ENCODE measurements around the gene GFM2. TPM values are rescaled to one million over a fixed set of nuclear protein-coding genes. Genes with fewer than 3 reads are reported as not detected.
"Not testable (repeated sequence)": the region's sequence is repeated elsewhere in the genome, so short reads cannot be mapped to it uniquely, and the experiment has no call there.

Gene GFM2
- total and polyA plus RNA-seq, 2 donors (not counting 1 experiment from before 2014, with no cell fraction given): 30.2 to 51.7 TPM

DNA sequence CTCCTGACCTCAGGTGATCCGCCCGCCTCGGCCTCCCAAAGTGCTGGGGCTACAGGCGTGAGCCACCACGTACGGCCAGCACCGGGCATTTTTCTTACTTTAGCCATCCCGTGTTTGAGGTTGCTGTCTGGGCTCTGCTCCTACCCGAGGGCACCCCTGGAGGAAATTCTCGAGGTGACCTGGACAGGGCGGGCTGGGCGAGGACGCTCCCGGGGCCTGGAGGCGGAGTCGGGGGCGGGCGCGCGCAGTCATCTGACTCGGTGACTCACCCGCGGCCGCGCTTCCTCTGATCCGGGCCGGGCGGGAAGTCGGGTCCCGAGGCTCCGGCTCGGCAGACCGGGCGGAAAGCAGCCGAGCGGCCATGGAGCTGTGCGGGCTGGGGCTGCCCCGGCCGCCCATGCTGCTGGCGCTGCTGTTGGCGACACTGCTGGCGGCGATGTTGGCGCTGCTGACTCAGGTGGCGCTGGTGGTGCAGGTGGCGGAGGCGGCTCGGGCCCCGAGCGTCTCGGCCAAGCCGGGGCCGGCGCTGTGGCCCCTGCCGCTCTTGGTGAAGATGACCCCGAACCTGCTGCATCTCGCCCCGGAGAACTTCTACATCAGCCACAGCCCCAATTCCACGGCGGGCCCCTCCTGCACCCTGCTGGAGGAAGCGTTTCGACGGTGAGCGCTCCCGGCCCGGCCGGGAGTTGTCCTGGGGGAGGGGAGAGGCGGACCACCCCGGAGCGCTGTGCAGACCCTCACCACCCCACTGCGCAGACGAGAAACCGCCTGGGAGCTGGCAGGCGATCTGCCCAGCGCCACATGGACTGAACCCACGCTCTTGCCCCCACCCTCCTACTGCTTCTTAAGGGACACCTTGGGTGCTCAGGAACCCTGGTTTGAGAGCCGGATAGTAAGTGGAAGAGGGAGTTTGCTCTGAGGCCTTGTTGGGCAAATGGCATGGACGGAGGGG, 81.7 kb downstream of the GFM2 start, which contains the start of gene HEXB:
TSS of gene HEXB (plus strand) at position 334 of the 952 bp plus-strand sequence. CDS start at position 362, 28 bp downstream.
- Histone ChIP-seq H3K27ac (ENCODE audit: insufficient read depth, low read length) (peak within 1 kb of the TSS; percentile 88), H3K4me3 (replicated peaks in 1 of 4; ENCODE audit: control extremely low read depth in 1 of 4, insufficient read depth in 1 of 4, low read depth in 3 of 4, low read length in 4 of 4) (peak within 1 kb of the TSS; percentile 87 to 98 (median 95))

DNA sequence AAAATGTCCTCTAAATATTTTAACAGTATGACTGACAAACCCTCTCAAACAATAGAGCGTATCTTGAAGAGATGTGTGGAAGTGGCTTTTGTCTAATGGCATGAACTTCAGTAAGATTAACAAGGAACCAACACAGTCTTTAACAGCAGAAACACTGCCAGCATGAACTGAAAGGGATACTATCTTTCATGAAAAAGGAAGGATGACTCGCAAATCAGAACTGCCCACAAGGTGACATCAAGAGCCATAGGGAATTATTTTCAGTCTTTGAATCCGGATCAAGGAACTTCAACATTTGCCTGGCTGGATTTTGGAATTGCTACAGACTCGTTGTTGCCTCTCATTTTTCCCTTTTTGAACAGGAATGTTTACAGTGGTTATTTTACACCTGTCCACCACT, 87.0 kb downstream of the GFM2 start:
- Histone ChIP-seq H2AFZ (ENCODE audit: low read length) (no peak overlapping the region), H4K20me1 (ENCODE audit: control insufficient read depth, extremely low read depth, insufficient read depth, low read length) (no peaks in the 10 kb centered on the region), H3K79me2 (ENCODE audit: control insufficient read depth, insufficient read depth, low read length) (no peaks in the 10 kb centered on the region), H3K4me2 (ENCODE audit: extremely low read depth, insufficient read depth, low read length) (no peak overlapping the region), H3K9me3 (ENCODE audit: control insufficient read depth, insufficient read depth, low read depth, low read length) (no peaks in the 10 kb centered on the region), H3K27ac (ENCODE audit: insufficient read depth, low read length) (no peak overlapping the region), H3K36me3 (ENCODE audit: control insufficient read depth, insufficient read depth, low read length) (no peaks in the 10 kb centered on the region), H3K4me3 (replicated peaks in 1 of 4; ENCODE audit: control extremely low read depth in 1 of 4, insufficient read depth in 1 of 4, low read depth in 3 of 4, low read length in 4 of 4) (no peak overlapping the region), H3K27me3 (ENCODE audit: control insufficient read depth, insufficient read depth, low read length) (no peaks in the 10 kb centered on the region), H3K4me1 (ENCODE audit: control insufficient read depth, extremely low read depth, insufficient read depth, low read length) (no peaks in the 10 kb centered on the region), H3K9ac (ENCODE audit: insufficient read depth, low read length) (no peak overlapping the region)
- DNase-seq (ENCODE audit: low read depth in 2 of 2): peak; percentile 20 to 36
- TF ChIP-seq EZH2 (IDR thresholded peaks at IDR 0.05; ENCODE audit: low read length, missing control alignments): no peak
- TF ChIP-seq, protein P1, sequence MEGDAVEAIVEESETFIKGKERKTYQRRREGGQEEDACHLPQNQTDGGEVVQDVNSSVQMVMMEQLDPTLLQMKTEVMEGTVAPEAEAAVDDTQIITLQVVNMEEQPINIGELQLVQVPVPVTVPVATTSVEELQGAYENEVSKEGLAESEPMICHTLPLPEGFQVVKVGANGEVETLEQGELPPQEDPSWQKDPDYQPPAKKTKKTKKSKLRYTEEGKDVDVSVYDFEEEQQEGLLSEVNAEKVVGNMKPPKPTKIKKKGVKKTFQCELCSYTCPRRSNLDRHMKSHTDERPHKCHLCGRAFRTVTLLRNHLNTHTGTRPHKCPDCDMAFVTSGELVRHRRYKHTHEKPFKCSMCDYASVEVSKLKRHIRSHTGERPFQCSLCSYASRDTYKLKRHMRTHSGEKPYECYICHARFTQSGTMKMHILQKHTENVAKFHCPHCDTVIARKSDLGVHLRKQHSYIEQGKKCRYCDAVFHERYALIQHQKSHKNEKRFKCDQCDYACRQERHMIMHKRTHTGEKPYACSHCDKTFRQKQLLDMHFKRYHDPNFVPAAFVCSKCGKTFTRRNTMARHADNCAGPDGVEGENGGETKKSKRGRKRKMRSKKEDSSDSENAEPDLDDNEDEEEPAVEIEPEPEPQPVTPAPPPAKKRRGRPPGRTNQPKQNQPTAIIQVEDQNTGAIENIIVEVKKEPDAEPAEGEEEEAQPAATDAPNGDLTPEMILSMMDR (conservative IDR thresholded peaks at IDR 0.05 in 1 of 2, IDR thresholded peaks at IDR 0.05 in 1 of 2; ENCODE audit: low read depth in 1 of 2, low read length in 2 of 2): peak in 1 of 2 donors; percentile 5

More for the DNA sequence above, 81.7 kb downstream of the GFM2 start, which contains the start of gene HEXB:
- Histone ChIP-seq H4K20me1 (ENCODE audit: control insufficient read depth, extremely low read depth, insufficient read depth, low read length) (no peaks in the 10 kb centered on the region), H3K27me3 (ENCODE audit: control insufficient read depth, insufficient read depth, low read length) (no peaks in the 10 kb centered on the region), H2AFZ (ENCODE audit: low read length) (peak within 1 kb of the TSS; percentile 87), H3K4me2 (ENCODE audit: extremely low read depth, insufficient read depth, low read length) (peak within 1 kb of the TSS; percentile 90), H3K9ac (ENCODE audit: insufficient read depth, low read length) (peak within 1 kb of the TSS; percentile 91), H3K9me3 (ENCODE audit: control insufficient read depth, insufficient read depth, low read depth, low read length) (no peaks in the 10 kb centered on the region), H3K4me1 (ENCODE audit: control insufficient read depth, extremely low read depth, insufficient read depth, low read length) (peaks cover 17% of the 10 kb centered on the region), H3K36me3 (ENCODE audit: control insufficient read depth, insufficient read depth, low read length) (peaks cover 2% of the 10 kb centered on the region), H3K79me2 (ENCODE audit: control insufficient read depth, insufficient read depth, low read length) (peaks cover 35% of the 10 kb centered on the region)
- TF ChIP-seq, protein P1 (conservative IDR thresholded peaks at IDR 0.05 in 1 of 2, IDR thresholded peaks at IDR 0.05 in 1 of 2; ENCODE audit: low read depth in 1 of 2, low read length in 2 of 2): peak in 1 of 2 donors; percentile 11
- no peak for TF ChIP-seq EZH2 (IDR thresholded peaks at IDR 0.05; ENCODE audit: low read length, missing control alignments)
- DNase-seq (ENCODE audit: low read depth in 2 of 2): peak; percentile 76 to 80

- H3K9me3 ChIP-seq (ENCODE audit: control insufficient read depth, insufficient read depth, low read depth, low read length); H2AFZ ChIP-seq (ENCODE audit: low read length); H3K4me3 ChIP-seq (replicated peaks in 1 of 4; ENCODE audit: control extremely low read depth in 1 of 4, insufficient read depth in 1 of 4, low read depth in 3 of 4, low read length in 4 of 4); H3K27me3 ChIP-seq (ENCODE audit: control insufficient read depth, insufficient read depth, low read length); H3K36me3 ChIP-seq (ENCODE audit: control insufficient read depth, insufficient read depth, low read length); H3K4me2 ChIP-seq (ENCODE audit: extremely low read depth, insufficient read depth, low read length); DNase-seq (ENCODE audit: low read depth in 2 of 2); H3K4me1 ChIP-seq (ENCODE audit: control insufficient read depth, extremely low read depth, insufficient read depth, low read length); H3K79me2 ChIP-seq (ENCODE audit: control insufficient read depth, insufficient read depth, low read length); H4K20me1 ChIP-seq (ENCODE audit: control insufficient read depth, extremely low read depth, insufficient read depth, low read length); H3K9ac ChIP-seq (ENCODE audit: insufficient read depth, low read length); H3K27ac ChIP-seq (ENCODE audit: insufficient read depth, low read length): not testable (repeated sequence)
Measured at GRCh38 chr5:74679300-74679699, 87.6 kb downstream of the GFM2 start.

GRCh38 chr5:74678123-74678522, 88.8 kb downstream of the GFM2 start:
- H3K9me3 ChIP-seq (ENCODE audit: control insufficient read depth, insufficient read depth, low read depth, low read length); H3K79me2 ChIP-seq (ENCODE audit: control insufficient read depth, insufficient read depth, low read length); H3K9ac ChIP-seq (ENCODE audit: insufficient read depth, low read length); H4K20me1 ChIP-seq (ENCODE audit: control insufficient read depth, extremely low read depth, insufficient read depth, low read length); H3K27ac ChIP-seq (ENCODE audit: insufficient read depth, low read length); DNase-seq (ENCODE audit: low read depth in 2 of 2); H2AFZ ChIP-seq (ENCODE audit: low read length); H3K4me1 ChIP-seq (ENCODE audit: control insufficient read depth, extremely low read depth, insufficient read depth, low read length); H3K27me3 ChIP-seq (ENCODE audit: control insufficient read depth, insufficient read depth, low read length); H3K36me3 ChIP-seq (ENCODE audit: control insufficient read depth, insufficient read depth, low read length); H3K4me3 ChIP-seq (replicated peaks in 1 of 4; ENCODE audit: control extremely low read depth in 1 of 4, insufficient read depth in 1 of 4, low read depth in 3 of 4, low read length in 4 of 4); H3K4me2 ChIP-seq (ENCODE audit: extremely low read depth, insufficient read depth, low read length): not testable (repeated sequence)

DNA sequence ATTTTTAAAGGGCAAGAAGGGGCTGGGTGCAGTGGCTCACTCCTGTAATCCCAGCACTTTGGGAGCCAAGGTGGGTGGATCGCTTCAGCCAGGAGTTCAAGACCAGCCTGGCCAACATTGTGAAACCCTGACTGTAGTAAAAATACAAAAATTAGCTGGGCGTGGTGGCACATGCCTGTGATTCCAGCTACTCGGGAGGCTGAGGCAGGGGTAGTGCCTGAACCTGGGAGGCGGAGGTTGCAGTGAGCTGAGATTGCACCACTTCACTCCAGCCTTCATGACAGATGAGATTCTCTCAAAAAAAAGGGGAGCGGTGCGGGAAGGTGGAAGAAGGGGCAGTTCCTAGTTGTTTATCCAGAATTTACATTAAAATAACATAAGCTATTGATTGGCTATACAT, 90.5 kb downstream of the GFM2 start:
- not testable (repeated sequence) for H2AFZ ChIP-seq (ENCODE audit: low read length); DNase-seq (ENCODE audit: low read depth in 2 of 2); H3K4me3 ChIP-seq (replicated peaks in 1 of 4; ENCODE audit: control extremely low read depth in 1 of 4, insufficient read depth in 1 of 4, low read depth in 3 of 4, low read length in 4 of 4); H3K4me1 ChIP-seq (ENCODE audit: control insufficient read depth, extremely low read depth, insufficient read depth, low read length); H3K9me3 ChIP-seq (ENCODE audit: control insufficient read depth, insufficient read depth, low read depth, low read length); H3K27ac ChIP-seq (ENCODE audit: insufficient read depth, low read length); H3K4me2 ChIP-seq (ENCODE audit: extremely low read depth, insufficient read depth, low read length); H3K9ac ChIP-seq (ENCODE audit: insufficient read depth, low read length); H3K79me2 ChIP-seq (ENCODE audit: control insufficient read depth, insufficient read depth, low read length); H4K20me1 ChIP-seq (ENCODE audit: control insufficient read depth, extremely low read depth, insufficient read depth, low read length); H3K36me3 ChIP-seq (ENCODE audit: control insufficient read depth, insufficient read depth, low read length); H3K27me3 ChIP-seq (ENCODE audit: control insufficient read depth, insufficient read depth, low read length)
